Esophagus squamous epithelium (tissue), 5 donors: ENCODE measurements around the gene IQGAP2. TPM values are rescaled to one million over a fixed set of nuclear protein-coding genes. Genes with fewer than 3 reads are reported as not detected.

Experiments
- DNase-seq: peaks from one replicate; lab custom pipeline; 2025; lab: John Stamatoyannopoulos, UW
- H3K27ac ChIP-seq, 4 donors: fragments of 200-600 bp; sonication (generic); one replicate each; pipeline ENCODE4 v1.5.1; 2016 to 2019; ENCODE audit warnings: mild to moderate bottlenecking in 1 of 4
- H3K27me3 ChIP-seq, 4 donors: fragments of 200-600 bp; sonication (generic); 1 replicate in 3 of 4; 2 replicates in 1 of 4; pipeline versions ENCODE4 v1.5.1 to v1.6.0; 2017 to 2021; ENCODE audit warnings: antibody characterized with exemption in 1 of 4
- H3K36me3 ChIP-seq, 3 donors: fragments of 200-600 bp; sonication (generic); one replicate each; pipeline ENCODE4 v1.5.1; 2016 to 2019
- H3K4me1 ChIP-seq, 3 donors: fragments of 200-600 bp; sonication (generic); one replicate each; pipeline ENCODE4 v1.5.1; 2017 to 2019
- H3K4me3 ChIP-seq, 4 donors: fragments of 200-600 bp; sonication (generic); 1 replicate in 3 of 4; 2 replicates in 1 of 4; pipeline ENCODE4 v1.5.1; 2016 to 2019; ENCODE audit warnings: mild to moderate bottlenecking in 2 of 4, moderate library complexity in 1 of 4
- H3K9me3 ChIP-seq, 3 donors: fragments of 200-600 bp; sonication (generic); one replicate each; pipeline ENCODE4 v1.5.1; 2016 to 2019
- POLR2A ChIP-seq, 4 donors: fragments of 450-650 bp; IDR thresholded peaks; one replicate each; pipeline ENCODE4 v1.6.1; 2017; ENCODE audit warnings: antibody characterized with exemption in 4 of 4, mild to moderate bottlenecking in 4 of 4, moderate library complexity in 3 of 4
- whole genome bisulfite sequencing, 2 donors: methylation state at CpG; one replicate each; pipeline ENCODE4 v1.1.5; 2018; 5-methylcytosine and 5-hydroxymethylcytosine counted together
- intact Hi-C: fragments of 100-400 bp; cut with DNase I; formaldehyde crosslinking; loops from one replicate; pipeline ENCODE4 v1.15.0; 2022
- total RNA-seq, 4 donors: library from RNA; depleted of rRNA; stranded (reverse); fragments of >200 nt; gene quantifications; one replicate each; pipeline ENCODE4 v1.1.0, GENCODE V29; 2016
- TF ChIP-seq, protein P1 (sequence below), 6 experiments: fragments of 450-650 bp in 4 of 6; fragments of 200-600 bp in 2 of 6; sonication (generic) in 2 of 6; IDR thresholded peaks; one replicate each; pipeline ENCODE4 v1.5.1; 2016 to 2019; ENCODE audit warnings: antibody characterized with exemption in 6 of 6, mild to moderate bottlenecking in 4 of 6, moderate library complexity in 4 of 6
- donor health status: DM: yes; HTN: yes; CAD: no.

IQGAP2 gene
- total RNA-seq, 4 donors from 2014 or later = 3.0 to 16.6 (median 5.9) TPM

DNA sequence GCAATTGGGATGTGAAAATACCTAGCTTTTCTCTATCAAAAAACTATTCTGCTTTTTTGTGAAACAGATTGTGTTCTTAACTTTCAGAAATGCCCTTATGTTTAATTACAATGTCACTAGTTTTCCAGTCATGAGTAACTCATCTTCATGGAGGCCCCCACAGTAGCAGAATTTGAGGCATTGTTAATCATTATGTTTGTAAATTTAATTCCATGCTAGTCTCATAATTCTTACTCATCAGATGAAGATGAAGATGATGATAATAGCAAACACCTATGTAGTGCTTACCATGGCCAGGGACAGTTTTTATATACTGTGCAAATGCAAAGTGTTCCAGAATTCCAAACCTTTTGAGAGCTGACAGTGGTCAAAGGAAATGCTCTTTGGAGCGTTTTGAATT, 285.1 kb downstream of the IQGAP2 start:
- Histone ChIP-seq H3K4me1 (no peaks in the 10 kb centered on the region), H3K27ac (no peak overlapping the region), H3K36me3 (no peaks in the 10 kb centered on the region), H3K27me3 (no peaks in the 10 kb centered on the region), H3K4me3 (no peak overlapping the region), H3K9me3 (no peaks in the 10 kb centered on the region)
- intact Hi-C loops = no loop called here
- TF ChIP-seq POLR2A (IDR thresholded peaks at IDR 0.05) = no peak
- TF ChIP-seq, protein P1, sequence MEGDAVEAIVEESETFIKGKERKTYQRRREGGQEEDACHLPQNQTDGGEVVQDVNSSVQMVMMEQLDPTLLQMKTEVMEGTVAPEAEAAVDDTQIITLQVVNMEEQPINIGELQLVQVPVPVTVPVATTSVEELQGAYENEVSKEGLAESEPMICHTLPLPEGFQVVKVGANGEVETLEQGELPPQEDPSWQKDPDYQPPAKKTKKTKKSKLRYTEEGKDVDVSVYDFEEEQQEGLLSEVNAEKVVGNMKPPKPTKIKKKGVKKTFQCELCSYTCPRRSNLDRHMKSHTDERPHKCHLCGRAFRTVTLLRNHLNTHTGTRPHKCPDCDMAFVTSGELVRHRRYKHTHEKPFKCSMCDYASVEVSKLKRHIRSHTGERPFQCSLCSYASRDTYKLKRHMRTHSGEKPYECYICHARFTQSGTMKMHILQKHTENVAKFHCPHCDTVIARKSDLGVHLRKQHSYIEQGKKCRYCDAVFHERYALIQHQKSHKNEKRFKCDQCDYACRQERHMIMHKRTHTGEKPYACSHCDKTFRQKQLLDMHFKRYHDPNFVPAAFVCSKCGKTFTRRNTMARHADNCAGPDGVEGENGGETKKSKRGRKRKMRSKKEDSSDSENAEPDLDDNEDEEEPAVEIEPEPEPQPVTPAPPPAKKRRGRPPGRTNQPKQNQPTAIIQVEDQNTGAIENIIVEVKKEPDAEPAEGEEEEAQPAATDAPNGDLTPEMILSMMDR (IDR thresholded peaks at IDR 0.05) = no peak
- 89 to 100% methylated on average over 1 of the region's 1 CpG for WGBS, 2 donors
- no peak for DNase-seq

DNA sequence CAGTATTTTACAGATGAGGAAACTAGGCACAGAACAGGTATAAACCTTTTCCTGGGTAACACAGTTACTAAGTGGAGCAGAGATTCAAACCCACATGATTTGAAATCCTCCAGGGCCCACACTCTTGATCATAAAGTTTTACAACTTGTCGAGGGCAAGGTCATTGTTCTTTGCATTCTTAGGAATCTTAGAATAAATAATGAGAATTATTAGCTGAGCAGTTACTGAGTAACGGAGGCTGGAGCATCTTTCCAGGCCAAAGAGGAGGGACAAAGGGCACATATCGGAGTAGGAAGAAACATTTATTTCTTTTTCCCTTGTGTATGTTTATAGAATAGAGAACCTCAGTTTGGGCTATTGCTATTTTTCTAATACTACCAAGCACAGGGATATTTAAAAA, 285.8 kb downstream of the IQGAP2 start:
- Histone ChIP-seq H3K36me3 (no peaks in the 10 kb centered on the region), H3K27me3 (no peaks in the 10 kb centered on the region), H3K4me1 (no peaks in the 10 kb centered on the region), H3K9me3 (no peaks in the 10 kb centered on the region), H3K27ac (no peak overlapping the region), H3K4me3 (no peak overlapping the region)
- WGBS, 2 donors = 76 to 81% methylated on average over 3 of the region's 3 CpGs
- DNase-seq = no peak
- intact Hi-C loops = no loop called here
- TF ChIP-seq, protein P1 (IDR thresholded peaks at IDR 0.05) = no peak
- TF ChIP-seq POLR2A (IDR thresholded peaks at IDR 0.05) = no peak

DNA sequence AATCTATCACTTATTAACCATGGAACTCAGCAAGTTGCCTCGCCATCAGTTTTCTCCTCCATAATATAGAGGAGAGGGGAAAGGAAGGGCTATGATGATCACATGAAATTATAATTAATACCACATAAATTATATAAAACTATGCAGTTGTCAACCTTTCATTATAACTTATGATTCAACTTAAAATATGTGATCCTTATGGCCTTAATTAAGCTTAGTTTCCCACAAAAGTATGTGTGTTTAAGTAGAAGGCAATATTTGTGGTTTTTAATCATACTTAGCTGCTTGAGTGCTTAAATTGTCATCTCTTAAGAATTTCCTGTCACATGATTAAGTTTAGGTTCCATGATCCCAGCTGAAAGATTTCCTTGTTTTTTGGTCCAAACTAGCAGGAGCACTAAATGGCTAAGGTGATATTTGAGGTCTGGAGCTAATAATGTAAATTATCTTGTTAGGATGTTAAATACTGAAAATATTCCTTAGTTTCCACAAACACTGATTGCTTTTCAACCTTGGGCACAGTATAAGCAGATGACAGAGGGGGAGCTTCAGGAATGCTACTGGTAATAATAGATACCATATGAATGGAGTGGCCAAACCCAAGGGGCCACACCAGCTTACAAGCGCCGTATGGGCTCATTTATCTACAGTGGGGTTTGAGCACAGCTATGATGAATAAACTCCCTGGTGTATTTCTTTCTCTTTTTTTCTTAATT, 286.4 kb downstream of the IQGAP2 start:
- DNase-seq = no peak
- H3K4me3 ChIP-seq = no peak overlapping the region
- H3K36me3 ChIP-seq = no peaks in the 10 kb centered on the region
- H3K27ac ChIP-seq = no peak overlapping the region
- WGBS, 2 donors = 87 to 90% methylated on average over 3 of the region's 3 CpGs
- H3K4me1 ChIP-seq = no peaks in the 10 kb centered on the region
- H3K9me3 ChIP-seq = no peaks in the 10 kb centered on the region
- TF ChIP-seq, protein P1 (IDR thresholded peaks at IDR 0.05) = no peak
- no peak for TF ChIP-seq POLR2A (IDR thresholded peaks at IDR 0.05)
- intact Hi-C loops = no loop called here
- H3K27me3 ChIP-seq = no peaks in the 10 kb centered on the region

DNA sequence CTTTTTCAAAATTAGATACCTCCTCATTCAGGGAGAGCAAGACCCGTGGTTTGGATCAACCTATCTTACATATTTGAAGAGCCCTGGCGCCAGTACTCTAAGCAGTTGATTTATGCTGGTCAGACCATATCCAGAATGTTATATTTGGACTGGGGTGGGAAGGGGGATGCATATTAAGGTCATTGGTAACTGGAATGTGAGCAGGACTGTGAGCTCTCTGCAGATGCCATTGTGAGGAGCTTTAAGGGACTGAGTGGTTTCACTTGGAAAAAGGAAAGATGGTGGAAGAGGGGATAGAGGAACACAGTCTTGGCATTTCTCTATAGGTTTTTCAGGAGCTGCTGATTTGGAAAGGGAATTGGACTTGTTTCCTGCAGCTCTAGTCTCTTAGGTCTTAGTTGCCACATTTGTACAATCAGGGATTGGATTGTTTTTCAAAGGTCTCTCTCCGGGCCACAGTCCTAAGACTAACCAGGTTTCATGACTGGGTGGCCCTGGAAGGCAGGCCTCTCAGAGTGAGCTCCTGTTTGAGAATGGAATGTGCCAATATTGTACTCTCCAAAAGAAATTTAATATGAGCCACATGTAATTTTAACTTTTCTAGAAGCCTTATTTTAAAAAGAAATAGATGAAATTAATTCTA, 287.1 kb downstream of the IQGAP2 start:
- Histone ChIP-seq H3K36me3 (no peaks in the 10 kb centered on the region), H3K27ac (no peak overlapping the region), H3K27me3 (no peaks in the 10 kb centered on the region), H3K9me3 (no peaks in the 10 kb centered on the region), H3K4me3 (no peak overlapping the region), H3K4me1 (no peaks in the 10 kb centered on the region)
- intact Hi-C loops = no loop called here
- DNase-seq = no peak
- WGBS, 2 donors = 89 to 91% methylated on average over 3 of the region's 3 CpGs
- no peak for TF ChIP-seq POLR2A (IDR thresholded peaks at IDR 0.05)
- TF ChIP-seq, protein P1 (IDR thresholded peaks at IDR 0.05) = no peak

- TF ChIP-seq, protein P1 (IDR thresholded peaks at IDR 0.05) = no peak
- no peak for TF ChIP-seq POLR2A (IDR thresholded peaks at IDR 0.05)
- Histone ChIP-seq H3K27ac (peak overlapping the region in 2 of 4 donors; percentile 13 to 53), H3K4me3 (no peak overlapping the region), H3K9me3 (no peaks in the 10 kb centered on the region), H3K4me1 (no peaks in the 10 kb centered on the region), H3K36me3 (no peaks in the 10 kb centered on the region), H3K27me3 (no peaks in the 10 kb centered on the region)
- WGBS, 2 donors = 65 to 78% methylated on average over 7 of the region's 7 CpGs
- DNase-seq = no peak
- intact Hi-C loops = no loop called here
These were observed 287.8 kb downstream of the IQGAP2 start for GRCh38 chr5:76690704-76691466.
